Body of pancreas (tissue), 4 donors: ENCODE measurements around the gene ZNF264.

ENCODE experiments used
- CTCF ChIP-seq, 7 experiments: fragments of 450-650 bp in 4 of 7; fragments of 200-600 bp in 3 of 7; sonication (generic) in 3 of 7; IDR thresholded peaks; one replicate each; pipeline ENCODE4 v1.5.1; 2016 to 2019; ENCODE audit warnings: antibody characterized with exemption in 7 of 7
- POLR2A ChIP-seq, 3 donors: fragments of 450-650 bp; IDR thresholded peaks; one replicate each; pipeline ENCODE4 v1.6.1; 2016; ENCODE audit warnings: antibody characterized with exemption in 3 of 3, mild to moderate bottlenecking in 2 of 3

- no peak for TF ChIP-seq CTCF (IDR thresholded peaks at IDR 0.05)
- TF ChIP-seq POLR2A (IDR thresholded peaks at IDR 0.05), result no peak
Observed at GRCh38 chr19:57249329-57249728, 58.0 kb downstream of the ZNF264 start.
